ENCODE results near the gene UNG.
A peak's percentile ranks its signal among the peaks of the same experiment; 100 is the strongest.
"Not testable (repeated sequence)": the region's sequence is repeated elsewhere in the genome, so short reads cannot be mapped to it uniquely, and the experiment has no call there.

Gene UNG

DNA sequence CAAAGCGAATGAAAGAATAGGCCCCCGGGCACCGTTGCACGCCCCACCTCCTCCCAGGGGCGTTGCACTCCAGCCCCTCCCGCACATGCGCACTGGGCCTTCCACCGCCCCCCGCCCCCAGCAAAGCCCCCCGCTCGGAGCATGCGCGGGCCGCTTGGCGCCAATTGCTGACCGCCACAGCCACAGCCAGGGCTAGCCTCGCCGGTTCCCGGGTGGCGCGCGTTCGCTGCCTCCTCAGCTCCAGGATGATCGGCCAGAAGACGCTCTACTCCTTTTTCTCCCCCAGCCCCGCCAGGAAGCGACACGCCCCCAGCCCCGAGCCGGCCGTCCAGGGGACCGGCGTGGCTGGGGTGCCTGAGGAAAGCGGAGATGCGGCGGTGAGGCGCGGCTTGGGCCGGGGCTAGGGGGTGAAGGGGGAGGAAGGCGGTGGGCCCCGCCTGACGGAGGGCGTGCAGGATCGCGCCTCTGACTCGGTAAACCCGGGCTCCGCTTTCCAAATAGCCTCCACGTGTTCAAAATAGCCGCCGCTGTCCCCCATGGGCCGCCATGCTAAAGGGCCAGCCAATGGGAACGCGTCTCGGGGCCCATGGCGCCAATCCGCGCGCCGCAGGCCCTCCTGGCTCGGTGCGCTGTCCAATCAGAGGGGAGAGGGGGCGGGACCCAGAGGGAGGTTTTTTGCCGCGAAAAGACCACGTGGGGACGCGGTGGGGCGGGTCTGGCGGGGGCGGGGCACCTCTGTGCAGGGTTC lies at the start of gene UNG:
UNG (plus strand) TSS at position 163 of the 748 bp plus-strand sequence; CDS start at position 246, 83 bp downstream.
- peak; percentile 94 for DNase-seq

DNA sequence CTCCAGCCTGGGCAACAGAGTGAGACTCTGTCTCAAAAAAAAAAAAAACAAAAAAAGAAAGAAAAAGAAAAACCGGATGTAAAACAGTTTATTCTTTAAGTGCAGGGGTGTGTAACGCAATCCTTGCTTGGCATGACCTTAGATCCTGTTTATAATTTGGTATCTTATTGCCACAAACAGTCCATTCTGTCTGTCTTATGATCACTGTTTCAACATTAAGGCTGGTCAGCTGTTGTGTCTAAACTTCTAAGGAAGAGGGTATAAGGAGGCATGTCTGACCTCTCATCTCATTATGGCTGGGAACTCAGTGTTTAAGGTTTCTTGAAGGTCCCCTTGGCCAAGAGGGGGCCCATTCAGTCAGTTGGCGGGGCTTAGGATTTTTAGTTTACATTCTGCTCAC lies 48.7 kb upstream of the UNG start:
- DNase-seq: not testable (repeated sequence)

DNA sequence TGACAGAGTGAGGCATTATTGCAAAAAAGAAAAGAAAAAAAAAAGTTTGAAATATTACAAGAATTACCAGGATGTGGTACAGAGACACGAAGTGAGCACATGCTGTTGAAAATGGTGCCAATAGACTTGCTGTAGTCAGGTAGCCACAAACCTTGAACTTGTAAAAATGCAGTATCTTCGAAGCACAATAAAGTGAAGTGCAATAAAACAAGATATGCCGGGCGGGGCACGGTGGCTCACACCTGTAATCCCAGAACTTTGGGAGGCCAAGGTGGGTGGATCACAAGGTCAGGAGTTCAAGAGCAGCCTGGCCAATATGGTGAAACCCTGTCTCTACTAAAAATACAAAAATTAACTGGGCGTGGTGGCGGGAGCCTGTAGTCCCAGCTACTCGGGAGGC lies 47.6 kb upstream of the UNG start:
- DNase-seq: not testable (repeated sequence)

DNA sequence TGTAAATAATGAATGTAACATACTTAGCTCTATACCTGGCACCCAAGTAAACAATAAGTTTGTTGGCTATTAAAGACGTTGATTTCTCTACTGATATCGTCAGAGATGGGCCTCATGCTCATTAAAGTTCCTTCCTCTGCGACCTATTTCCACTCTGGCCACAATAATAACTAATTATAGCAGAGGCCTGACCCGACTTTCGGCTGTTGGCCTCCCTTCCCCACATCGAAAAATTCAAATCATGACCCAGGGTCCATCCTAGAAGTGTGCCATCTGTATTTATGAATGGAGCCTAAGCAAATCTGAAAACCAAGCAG lies 45.3 kb upstream of the UNG start:
- DNase-seq: no peak

DNA sequence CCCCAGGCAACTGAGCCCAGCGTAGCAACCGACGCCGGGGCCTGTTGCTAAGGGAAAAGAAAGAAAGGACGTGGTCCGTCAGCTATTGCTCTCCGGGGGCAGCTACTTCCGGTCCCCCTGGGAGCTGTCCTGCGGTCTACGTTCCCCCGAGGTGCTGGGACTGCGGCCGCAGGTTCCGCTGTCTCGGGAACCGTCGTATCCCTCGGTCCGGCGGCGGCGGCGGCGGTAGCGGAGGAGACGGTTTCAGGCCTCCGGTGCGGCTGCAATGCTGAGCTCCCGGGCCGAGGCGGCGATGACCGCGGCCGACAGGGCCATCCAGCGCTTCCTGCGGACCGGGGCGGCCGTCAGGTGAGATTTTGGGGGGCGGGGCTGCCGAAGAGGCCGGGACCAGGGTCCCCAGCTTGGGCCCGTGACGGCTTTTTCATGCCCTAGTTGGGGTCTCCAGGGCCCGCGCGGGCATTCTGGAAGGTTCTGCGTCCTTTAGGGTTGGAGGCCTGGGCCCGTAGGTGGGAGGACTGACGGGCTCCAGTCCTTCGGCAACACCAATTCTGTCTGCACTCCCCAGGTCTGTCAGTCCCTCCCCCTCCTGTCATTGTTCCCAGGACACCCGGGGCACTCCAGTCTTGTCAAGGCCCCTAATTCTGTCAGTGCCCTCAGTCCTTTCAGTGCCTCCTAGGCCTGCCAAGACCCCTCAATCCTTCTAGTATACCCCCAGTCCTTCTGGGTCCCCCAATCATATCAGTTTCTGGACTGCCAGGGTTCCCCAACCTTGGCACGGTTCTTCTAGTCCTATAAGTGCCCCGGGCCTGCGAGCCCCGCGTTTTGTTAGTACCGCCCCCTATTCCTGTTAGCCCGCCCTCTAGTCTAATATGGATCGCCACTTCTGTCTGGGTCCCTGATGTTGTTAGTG lies 44.7 kb upstream of the UNG start, which contains the start of gene USP30:
USP30 (plus strand) TSS at position 163 of the 910 bp plus-strand sequence; CDS start at position 266, 103 bp downstream.
- peak; percentile 83 for DNase-seq

DNA sequence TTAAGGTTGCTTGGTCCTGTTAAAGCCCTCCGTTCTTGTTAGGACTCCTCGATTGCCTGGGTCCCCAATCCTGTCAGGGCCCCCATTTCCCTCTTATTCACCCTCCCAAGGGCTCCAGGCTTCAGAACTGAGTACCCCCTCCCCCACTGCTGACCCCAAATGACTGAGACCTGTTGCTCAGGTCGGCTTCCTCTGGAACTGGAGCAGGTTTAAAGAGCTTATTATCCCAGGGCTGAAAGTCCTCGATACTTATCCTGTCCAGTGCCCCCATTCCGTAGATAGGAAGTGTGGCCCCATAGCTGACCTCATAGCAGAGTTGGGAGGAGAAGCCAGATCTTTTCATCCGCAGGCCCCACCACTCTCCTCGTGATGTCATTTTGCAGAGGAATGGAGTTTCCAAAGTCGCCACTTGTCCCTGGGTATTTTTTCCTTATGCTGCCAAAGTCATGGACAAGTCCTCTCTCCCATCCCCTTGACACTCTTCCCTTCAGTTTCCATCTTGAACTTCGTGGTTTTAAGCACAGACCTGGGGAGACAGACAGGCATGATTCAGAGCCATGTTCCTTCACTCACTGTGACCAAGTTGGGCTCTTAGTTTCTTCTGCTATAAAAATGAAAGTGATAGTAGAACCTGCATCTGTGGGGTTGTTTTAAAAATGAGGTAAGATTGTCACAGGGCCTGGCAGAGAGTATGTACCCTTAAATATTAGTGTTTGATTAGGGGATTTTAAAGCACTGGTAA lies 43.8 kb upstream of the UNG start:
- DNase-seq: no peak

DNA sequence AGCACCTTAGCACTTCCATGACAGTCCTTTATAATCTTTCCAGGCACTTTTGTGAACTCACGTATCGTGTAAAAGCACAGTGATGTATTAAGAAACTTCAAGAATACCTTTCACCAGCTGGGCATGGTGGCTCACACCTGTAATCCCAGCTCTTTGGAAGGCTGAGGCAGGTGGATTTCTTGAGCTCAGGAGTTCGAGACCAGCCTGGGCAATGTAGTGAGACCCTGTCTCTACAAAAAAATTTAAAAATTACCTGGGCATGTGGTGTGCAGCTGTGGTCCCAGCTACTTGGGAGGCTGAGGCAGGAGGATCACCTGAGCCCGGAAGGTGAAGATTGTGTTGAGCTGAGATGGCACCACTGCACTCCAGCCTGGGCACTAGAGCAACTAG lies 43.3 kb upstream of the UNG start:
- not testable (repeated sequence) for DNase-seq

DNA sequence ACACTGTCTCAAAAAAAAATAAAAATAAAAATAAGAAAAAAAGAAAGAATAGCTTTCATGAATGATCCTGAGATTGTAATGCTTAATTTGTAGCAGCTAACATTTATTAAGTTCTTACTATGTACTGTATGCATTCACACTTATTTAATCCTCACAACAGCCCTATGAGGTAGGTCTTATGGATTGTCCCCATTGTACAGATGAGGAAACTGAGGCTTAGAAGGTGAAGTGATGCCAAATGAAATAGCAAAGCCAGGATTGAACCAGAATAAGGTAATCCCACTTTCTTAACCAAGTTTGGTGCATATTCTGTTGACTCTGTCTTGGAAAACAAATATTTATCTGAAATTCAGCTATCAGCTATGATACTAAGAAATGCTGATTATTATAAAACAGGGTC lies 42.9 kb upstream of the UNG start:
- DNase-seq: no peak

DNA sequence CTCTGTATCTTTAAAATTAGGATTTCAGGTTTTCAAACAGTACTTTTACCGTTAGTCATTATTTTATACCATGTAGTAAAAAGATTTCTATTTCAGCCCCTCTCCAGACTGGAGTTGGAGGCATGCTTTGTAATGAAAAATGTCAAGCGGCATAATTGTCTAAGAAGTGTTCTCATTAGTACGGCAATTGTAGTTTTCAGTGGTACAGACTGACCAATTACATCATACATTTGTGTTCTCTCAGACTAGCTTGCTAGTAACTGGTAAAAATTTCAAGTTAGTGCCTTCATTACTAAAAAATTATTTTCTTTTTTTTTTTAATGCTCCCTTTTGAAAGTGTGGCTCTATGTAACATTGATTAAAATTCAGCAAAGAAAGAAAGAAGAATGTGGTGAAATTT lies 40.5 kb upstream of the UNG start:
- no peak for DNase-seq

DNA sequence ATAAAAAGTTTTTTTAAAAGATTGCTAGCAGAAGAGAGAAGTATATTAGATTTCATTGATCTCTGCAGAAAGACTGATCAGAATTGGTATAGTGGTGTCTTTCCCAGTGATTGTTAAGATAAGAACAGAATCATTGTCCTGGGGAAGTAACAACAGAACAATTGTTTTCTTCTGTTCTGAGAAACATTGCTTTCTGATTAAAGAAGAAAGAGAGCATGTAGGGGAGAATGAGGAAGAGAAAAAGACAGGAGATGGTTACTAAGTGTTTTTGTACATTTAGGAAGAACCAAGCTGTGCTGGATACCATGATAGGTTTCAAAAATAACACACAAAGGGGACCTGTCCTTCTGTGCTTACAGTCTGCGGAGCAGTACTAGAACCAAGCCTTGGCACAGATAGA lies 40.0 kb upstream of the UNG start:
- DNase-seq: no peak

DNA sequence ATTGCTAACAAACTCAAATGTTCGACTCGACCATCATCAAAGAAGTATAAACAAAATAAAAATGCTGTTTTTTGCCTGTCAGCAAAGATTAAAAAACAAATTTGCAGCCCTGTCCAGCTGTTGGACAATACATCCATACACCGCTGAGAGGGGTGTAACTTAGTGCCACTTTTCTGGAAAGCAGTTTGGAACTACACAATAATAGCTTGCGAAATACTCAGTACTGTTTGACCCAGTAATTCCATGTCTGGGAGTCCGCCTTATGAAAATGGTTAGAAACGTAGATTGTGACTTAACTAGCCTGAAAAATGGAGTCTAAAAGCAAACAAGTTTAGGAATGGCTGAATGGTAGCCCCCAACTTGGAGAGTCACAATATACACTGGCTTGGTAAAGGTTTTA lies 38.6 kb upstream of the UNG start:
- no peak for DNase-seq

DNA sequence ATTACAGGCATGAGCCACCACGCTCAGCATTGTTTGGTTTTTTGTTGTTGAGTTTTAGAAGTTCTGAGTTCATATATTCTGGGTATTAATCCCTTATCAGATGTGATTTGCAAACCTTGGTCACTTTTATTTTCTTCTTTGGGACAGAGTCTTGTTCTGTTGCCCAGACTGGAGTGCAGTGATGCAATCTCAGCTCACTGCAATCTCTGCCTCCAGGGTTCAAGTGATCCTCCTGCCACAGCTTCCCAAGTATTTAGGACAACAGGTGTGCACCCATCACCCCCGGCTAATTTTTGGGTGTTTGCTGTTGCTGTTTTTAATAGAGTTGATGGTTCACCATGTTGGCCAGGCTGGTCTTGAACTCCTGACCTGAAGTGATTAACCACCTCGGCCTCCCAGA lies 33.3 kb upstream of the UNG start:
- no peak for DNase-seq

DNA sequence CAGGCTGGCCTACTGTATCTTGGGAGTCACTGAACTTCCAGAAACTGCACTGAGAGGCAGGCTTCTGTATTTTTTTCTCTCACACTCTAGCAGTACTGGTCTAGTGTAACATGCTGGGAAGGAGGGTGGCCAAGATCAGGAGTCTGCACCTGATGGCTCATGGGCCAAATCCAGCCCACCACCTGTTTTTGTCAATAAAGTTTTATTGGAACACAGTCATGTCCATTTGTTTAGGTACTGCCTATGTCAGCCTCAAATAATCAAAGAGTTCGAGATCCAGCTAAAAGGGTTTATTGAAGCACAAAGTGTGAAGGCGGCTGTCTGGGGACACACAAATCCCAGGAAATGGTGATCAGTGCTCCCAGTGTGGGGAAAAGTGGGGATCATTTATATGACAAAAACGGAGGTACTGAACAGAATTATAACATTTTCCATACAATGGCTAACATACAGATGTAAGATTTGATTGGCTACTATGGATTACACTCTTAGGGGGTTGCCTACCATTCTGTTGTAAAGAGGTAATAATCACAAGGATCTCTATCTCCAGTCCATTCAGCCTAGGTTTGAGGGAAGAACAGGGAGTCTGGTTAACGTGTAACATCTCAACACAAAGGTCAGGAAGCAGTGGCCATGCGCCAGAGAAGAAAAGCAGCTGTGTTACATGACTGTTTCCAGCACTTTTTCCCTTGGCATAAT lies 32.1 kb upstream of the UNG start:
- DNase-seq: no peak

DNA sequence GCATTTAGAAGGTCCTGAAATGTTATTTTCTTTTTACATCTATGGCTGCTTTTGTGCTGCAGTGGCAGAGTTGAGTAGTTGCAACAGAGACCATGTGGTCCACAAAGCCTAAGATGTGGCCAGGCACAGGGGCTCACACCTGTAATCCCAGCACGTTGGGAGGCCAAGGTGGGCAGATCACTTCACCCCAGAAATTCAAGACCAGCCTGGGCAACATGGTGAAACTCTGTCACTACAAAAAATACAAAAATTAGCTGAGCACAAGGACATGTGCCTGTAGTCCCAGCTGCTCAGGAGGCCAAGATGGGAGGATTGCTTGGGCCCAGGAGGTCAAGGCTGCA lies 31.6 kb upstream of the UNG start:
- DNase-seq: no peak

DNA sequence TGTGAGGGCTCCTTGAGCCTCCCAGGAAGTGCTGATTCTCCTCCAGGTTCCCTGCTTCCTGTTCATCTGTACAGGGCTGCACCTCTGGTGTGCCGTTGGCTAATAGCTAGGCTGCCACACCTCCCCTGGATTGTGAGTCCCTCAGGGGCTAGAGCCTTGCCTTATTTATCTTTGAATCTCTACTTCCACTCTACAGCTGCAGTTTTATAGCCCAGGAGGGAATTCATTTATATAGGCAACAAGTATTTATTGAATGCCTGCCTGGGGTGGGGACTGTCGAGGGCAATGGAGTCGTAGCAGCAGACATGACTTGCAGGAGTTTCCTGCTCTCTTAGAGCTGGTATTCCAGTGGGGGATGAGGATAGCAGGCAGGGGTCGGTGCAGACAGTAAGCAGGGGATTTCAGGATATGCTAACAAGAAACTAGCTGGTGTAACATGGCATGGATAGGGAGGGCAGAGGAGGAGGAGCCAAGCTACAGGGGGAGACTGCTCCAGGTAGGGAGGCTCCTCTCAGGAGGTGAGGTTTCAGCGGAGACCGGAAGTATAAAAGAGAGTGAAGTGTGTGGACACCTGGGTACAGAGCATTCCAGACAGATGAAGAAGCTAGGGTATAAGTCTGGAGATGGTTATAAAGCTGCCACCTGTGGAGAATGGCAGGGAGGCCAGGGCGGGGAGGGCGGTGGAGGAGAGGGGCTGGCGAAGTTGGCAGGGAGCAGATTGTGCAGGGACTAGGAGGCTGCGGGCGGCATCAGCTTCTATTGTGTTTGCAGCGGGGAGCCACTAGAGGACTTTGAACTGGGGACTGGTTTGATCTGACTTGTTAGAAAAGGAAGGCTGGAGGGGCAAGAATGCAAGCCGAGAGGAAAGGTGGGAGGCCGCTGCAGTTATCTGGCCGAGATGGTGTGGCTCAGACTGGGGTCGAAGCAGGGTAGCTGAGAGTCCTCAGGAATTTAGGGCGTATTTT lies 27.8 kb upstream of the UNG start:
- no peak for DNase-seq

DNA sequence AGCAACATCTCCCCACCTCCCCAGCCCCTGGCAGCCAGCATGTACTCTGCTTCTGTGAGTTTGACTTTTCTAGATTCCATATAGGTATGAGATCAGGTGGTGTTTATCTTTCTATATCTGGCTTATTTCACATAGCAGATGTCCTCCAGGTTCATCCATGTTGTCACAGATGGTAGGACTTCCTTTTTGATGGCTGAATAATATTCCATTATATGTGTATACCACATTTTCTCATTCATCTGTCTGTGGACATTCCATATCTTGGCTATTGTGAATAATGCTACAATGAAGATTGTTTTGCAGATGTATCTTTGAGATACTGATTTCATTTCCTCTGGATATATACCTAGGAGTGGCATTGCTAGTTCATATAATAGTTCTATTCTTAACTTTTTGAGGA lies 22.5 kb upstream of the UNG start:
- DNase-seq: no peak

DNA sequence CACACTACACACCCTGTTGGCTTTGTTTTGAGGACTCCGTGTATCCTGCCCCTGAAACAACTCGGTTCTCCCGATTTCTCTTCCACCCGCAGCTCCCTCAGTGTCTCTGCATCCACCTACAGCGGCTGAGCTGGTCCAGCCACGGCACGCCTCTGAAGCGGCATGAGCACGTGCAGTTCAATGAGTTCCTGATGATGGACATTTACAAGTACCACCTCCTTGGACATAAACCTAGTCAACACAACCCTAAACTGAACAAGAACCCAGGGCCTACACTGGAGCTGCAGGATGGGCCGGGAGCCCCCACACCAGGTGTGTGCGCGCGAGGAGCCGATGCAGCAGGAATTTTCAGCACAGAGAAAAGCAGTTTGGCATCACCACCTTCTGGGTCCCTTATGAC lies 14.6 kb upstream of the UNG start:
- DNase-seq: no peak

DNA sequence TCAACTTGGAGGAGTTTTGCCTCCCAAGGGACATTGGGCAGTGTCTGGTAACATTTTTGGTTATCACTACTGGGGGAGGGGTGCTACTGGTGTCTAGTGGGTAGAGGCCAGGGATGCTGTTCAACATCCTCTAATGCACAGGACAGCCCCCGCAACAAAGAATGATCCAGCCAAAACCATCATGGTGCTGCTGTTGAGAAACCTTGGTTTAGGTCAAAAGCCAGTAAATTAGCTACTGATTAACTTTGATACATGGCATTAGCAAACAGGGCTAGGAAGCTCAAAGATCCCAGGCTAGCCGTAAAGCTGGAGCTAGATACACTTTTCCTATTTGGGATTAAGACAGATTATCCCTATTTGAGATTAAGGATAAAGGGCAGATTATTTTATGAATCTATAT lies 13.0 kb upstream of the UNG start:
- no peak for DNase-seq

DNA sequence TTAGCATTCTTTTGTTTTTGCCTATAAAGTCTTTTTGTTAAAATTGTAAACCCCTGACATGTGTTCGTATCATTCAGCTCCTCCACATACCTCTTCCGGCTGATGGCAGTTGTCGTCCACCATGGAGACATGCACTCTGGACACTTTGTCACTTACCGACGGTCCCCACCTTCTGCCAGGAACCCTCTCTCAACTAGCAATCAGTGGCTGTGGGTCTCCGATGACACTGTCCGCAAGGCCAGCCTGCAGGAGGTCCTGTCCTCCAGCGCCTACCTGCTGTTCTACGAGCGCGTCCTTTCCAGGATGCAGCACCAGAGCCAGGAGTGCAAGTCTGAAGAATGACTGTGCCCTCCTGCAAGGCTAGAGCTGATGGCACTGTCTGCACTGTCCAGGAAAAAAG lies 11.8 kb upstream of the UNG start:
- DNase-seq: no peak

DNA sequence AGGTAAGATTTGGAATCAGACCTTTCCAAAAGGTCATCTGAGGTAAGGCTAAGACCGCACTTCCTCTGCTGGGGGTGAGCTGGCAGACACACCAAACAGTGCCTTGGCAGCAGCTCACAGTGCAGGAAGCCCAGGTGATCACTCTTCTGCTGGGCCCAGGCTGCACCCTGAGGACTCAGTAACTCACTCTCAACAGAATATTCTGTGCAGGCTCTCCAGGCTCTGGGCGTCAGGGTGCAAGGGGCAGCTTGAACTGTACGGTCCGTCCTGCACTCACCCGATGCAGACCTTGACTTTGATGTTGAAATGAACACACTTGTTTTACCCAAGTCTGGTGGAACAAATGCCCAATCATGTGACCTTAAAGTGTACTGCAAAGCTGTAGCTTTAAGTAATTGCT lies 10.1 kb upstream of the UNG start:
- DNase-seq: no peak

DNA sequence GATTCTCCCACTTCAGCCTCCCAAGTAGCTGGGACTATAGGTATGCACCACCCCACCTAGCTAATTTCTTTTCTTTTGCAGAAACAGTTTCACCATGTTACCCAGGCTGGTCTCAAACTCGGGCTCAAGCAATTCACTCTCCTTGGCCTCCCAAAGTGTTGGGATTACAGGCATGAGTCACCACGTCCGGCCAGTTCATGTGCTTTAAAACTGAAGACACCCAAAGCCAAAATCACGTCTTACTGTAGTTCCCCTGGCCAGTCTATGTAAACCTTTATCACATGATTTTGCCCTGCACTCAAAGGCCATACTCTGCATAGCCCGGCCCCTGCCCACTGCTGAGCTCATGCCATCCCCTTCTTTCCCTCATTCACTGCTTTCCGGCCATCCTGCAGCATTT lies 8.6 kb upstream of the UNG start:
- no peak for DNase-seq

DNA sequence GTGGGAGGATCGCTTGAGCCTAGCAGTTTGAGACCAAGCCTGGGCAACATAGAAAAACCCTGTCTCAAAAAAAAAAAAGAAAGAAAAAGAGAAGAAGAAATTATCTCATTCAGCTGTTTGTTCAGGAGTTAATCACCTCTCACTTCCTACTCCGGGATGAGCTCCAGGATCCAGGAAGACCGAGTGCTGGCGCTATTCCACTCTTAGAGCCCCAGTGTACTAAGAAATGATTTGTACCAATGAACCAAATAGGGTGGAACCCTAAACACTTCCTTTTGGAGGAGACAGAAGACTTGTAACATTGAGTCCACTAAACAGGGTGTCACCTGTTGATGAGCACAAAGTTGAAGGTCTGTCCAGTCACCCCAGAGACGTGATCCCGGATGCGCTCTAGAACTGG lies 7.7 kb upstream of the UNG start:
- no peak for DNase-seq
